T-cell (primary cell): ENCODE measurements around the gene ABCF1. TPM values are rescaled to one million over a fixed set of nuclear protein-coding genes. Genes with fewer than 3 reads are reported as not detected.

Experiments
- total RNA-seq, 35 experiments: library from RNA in 6 of 35; stranded (reverse) in 6 of 35; fragments of 120-200 nt in 1 of 35; gene quantifications; one replicate each; pipeline versions ENCODE4 v1.2.1 to v1.2.4 and lab custom pipeline; 2013 to 2026

Gene ABCF1
- total RNA-seq, 5 donors from 2014 or later (not counting 1 experiment from before 2014, with no cell fraction given): 61.1 to 89.9 (median 73.8) TPM

Other genes with a start within 250 kb of the ABCF1 start
- gene TRIM39, start 244.5 kb upstream of the ABCF1 start, total RNA-seq: 10 to 100 TPM; 25.1 to 50.6 (median 29.5) TPM
- 10 to 100 TPM; 38.4 to 64.6 (median 56.7) TPM for gene RPP21, start 226.3 kb upstream of the ABCF1 start, total RNA-seq
- gene HLA-E, start 81.9 kb upstream of the ABCF1 start, total RNA-seq: 1,000 to 10,000 TPM; 1,114 to 1,417 (median 1,253) TPM
- gene GNL1, start 15.0 kb upstream of the ABCF1 start, total RNA-seq: 100 to 1,000 TPM in 2 of 5 donors, 10 to 100 TPM in 3; 65.5 to 167 (median 72.9) TPM
- gene PRR3, start 14.1 kb upstream of the ABCF1 start, total RNA-seq: 10 to 100 TPM; 12.8 to 22.1 (median 19.7) TPM
- gene PPP1R10, start 45.8 kb downstream of the ABCF1 start, total RNA-seq: 100 to 1,000 TPM; 104 to 170 (median 163) TPM
- 10 to 100 TPM; 20.7 to 55.5 (median 50.2) TPM for gene MRPS18B, start 46.4 kb downstream of the ABCF1 start, total RNA-seq
- 10 to 100 TPM in 4 of 5 donors, 1 to 10 TPM in 1; 6.9 to 11.8 (median 10.4) TPM for gene ATAT1, start 55.4 kb downstream of the ABCF1 start, total RNA-seq
- gene C6orf136, start 75.7 kb downstream of the ABCF1 start, total RNA-seq: 10 to 100 TPM; 24.5 to 39.8 (median 31.4) TPM
- 10 to 100 TPM; 29.0 to 51.9 (median 46.2) TPM for gene DHX16, start 101.6 kb downstream of the ABCF1 start, total RNA-seq
- 100 to 1,000 TPM; 109 to 177 (median 156) TPM for gene PPP1R18, start 115.2 kb downstream of the ABCF1 start, total RNA-seq
- gene NRM, start 119.5 kb downstream of the ABCF1 start, total RNA-seq: 1 to 10 TPM; 4.2 to 6.9 (median 5.5) TPM
- gene MDC1, start 145.8 kb downstream of the ABCF1 start, total RNA-seq: 10 to 100 TPM; 42.3 to 69.7 (median 53.4) TPM
- gene TUBB, start 148.9 kb downstream of the ABCF1 start, total RNA-seq: 100 to 1,000 TPM; 108 to 246 (median 202) TPM
- gene FLOT1, start 171.2 kb downstream of the ABCF1 start, total RNA-seq: 100 to 1,000 TPM in 1 of 5 donors, 10 to 100 TPM in 4; 62.2 to 109 (median 74.2) TPM
- 10 to 100 TPM in 4 of 5 donors, 1 to 10 TPM in 1; 8.9 to 30.8 (median 12.4) TPM for gene IER3, start 173.1 kb downstream of the ABCF1 start, total RNA-seq